HEK293T (cell line): Measurements from ENCODE around the gene TCF20.

Experiments
- BHLHE40 ChIP-seq: fragments of 450-650 bp; IDR thresholded peaks from 2 replicates; pipeline ENCODE4 v1.6.1; 2016; ENCODE audit warnings: mild to moderate bottlenecking, moderate library complexity, borderline replicate concordance
- ZNF384 ChIP-seq: fragments of 450-650 bp; IDR thresholded peaks from 2 replicates; pipeline ENCODE4 v1.6.1; 2016

- TF ChIP-seq BHLHE40 = no peak
- no peak for TF ChIP-seq ZNF384
Observed at GRCh38 chr22:42262964-42263363, 7.5 kb downstream of the TCF20 start.
